ENCODE results near the gene REELD1. TPM values are rescaled to one million over a fixed set of nuclear protein-coding genes. Genes with fewer than 3 reads are reported as not detected.

The REELD1 gene
- total RNA-seq, 1 experiment from 2014 or later, result 0.25 TPM

- no peak for TF ChIP-seq REST (IDR thresholded peaks at IDR 0.05; ENCODE audit: low read depth)
Observed at GRCh38 chr4:146190456-146190855, 23.9 kb upstream of the REELD1 start (continued).

GRCh38 chr4:146191766-146192458 is 22.4 kb upstream of the REELD1 start:
- no peak overlapping the region for H3K4me3 ChIP-seq (replicated peaks in 1 of 2; ENCODE audit: low read depth in 1 of 2, low read length in 2 of 2)
- no peaks in the 10 kb centered on the region for H3K9me3 ChIP-seq (ENCODE audit: control insufficient read depth in 1 of 2, insufficient read depth in 1 of 2, low read depth in 1 of 2, low read length in 2 of 2)
- H3K4me2 ChIP-seq (ENCODE audit: low read length), result no peak overlapping the region
- BruUV-seq (replicated peaks), result no TSS peak
- H3K9me2 ChIP-seq (ENCODE audit: insufficient read depth), result no peaks in the 10 kb centered on the region
- RAD21 ChIA-PET (ENCODE audit: low non-redundant PET in 1 of 2, low total read pairs in 2 of 2, uncharacterized antibody in 2 of 2, unreplicated experiment in 2 of 2), result no interaction called here
- CTCF ChIA-PET, result no interaction called here
- no peaks in the 10 kb centered on the region for H4K20me1 ChIP-seq (ENCODE audit: insufficient read depth)
- peaks cover 0 to 6% of the 10 kb centered on the region in 2 experiments; a peak in 1 of 4 replicates for H3K4me1 ChIP-seq (ENCODE audit: control insufficient read depth in 1 of 2, insufficient read depth in 2 of 2, low read length in 2 of 2)
- H3K27me3 ChIP-seq (ENCODE audit: insufficient read depth, low read length), result no peaks in the 10 kb centered on the region
- no peaks in the 10 kb centered on the region for H3K79me2 ChIP-seq (ENCODE audit: insufficient read depth, low read length)
- no peak overlapping the region for H3K27ac ChIP-seq (ENCODE audit: low read depth, low read length)
- intact Hi-C loops (cut with micrococcal nuclease), result loop anchor here (1.0 kb wide), 1 partner anchor 16 kb away; no protein-coding TSS in a partner anchor
- POLR2A ChIA-PET, result no interaction called here
- TF ChIP-seq REST (IDR thresholded peaks at IDR 0.05; ENCODE audit: low read depth) (no peak), CTCF (IDR thresholded peaks at IDR 0.05 in 2 of 3, conservative IDR thresholded peaks at IDR 0.05 in 1 of 3; ENCODE audit: borderline replicate concordance in 1 of 3, insufficient read depth in 1 of 3, low read depth in 2 of 3, low read length in 2 of 3) (peak in 2 of 3 experiments; percentile 9 to 29; a peak in 2 of 6 replicates)
- ATAC-seq, result peak; percentile 78
- no peak overlapping the region for H2AFZ ChIP-seq (ENCODE audit: low read depth, low read length, poor library complexity, severe bottlenecking)
- DNase-seq (ENCODE audit: low read depth, low spot score), result no peak
- H3K36me3 ChIP-seq (ENCODE audit: control insufficient read depth in 1 of 2, insufficient read depth in 2 of 2, low read length in 2 of 2), result peaks cover 21 to 26% of the 10 kb centered on the region in 2 experiments; a peak in 2 of 4 replicates
- H3K9ac ChIP-seq (ENCODE audit: low read length), result no peak overlapping the region

All from HCT116 (cell line).